ENCODE data around the gene TMEM243. TPM values are rescaled to one million over a fixed set of nuclear protein-coding genes. Genes with fewer than 3 reads are reported as not detected.

The TMEM243 gene
- total and polyA plus RNA-seq, 2 of the 13 experiments (the other 11 are each of a cell fraction or from before 2014, with no cell fraction given) = 25.1 to 31.2 TPM

DNA sequence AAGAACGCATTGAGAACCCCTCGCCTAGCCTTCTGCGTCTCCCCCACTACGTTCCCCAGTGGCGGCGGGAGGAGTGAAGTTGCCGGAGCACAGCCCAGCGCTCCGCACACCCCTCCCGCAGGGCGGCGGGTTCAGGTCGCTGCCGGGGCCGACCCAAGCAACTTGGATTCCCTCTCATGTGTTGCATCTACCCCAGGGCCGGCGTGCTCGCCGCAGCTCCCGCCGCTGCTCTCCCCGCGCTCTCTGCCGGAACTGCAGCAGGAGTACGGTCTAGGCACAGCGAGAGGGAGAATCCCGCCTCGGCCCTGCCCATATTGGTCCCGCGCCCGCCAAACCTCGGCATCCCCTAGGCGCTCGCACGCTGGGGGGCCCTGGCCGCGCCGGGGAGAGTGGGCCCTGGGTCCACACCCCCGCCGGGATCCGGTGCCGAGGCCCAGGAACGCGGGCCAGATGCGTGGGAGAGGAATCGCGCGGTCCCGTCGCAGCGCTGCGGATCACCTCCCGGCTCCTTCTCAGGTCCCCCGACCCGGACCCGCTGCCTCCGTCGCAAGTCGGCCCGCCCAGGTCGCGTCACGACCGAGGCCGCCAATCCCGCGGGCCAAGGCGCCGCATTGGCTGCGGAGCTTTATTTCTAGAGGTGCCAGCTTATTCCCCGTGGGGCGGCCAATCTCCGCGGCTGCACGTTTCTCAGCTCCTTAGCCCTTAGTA lies 648 bp upstream of the TMEM243 start (continued):
- TF ChIP-seq, protein P1, sequence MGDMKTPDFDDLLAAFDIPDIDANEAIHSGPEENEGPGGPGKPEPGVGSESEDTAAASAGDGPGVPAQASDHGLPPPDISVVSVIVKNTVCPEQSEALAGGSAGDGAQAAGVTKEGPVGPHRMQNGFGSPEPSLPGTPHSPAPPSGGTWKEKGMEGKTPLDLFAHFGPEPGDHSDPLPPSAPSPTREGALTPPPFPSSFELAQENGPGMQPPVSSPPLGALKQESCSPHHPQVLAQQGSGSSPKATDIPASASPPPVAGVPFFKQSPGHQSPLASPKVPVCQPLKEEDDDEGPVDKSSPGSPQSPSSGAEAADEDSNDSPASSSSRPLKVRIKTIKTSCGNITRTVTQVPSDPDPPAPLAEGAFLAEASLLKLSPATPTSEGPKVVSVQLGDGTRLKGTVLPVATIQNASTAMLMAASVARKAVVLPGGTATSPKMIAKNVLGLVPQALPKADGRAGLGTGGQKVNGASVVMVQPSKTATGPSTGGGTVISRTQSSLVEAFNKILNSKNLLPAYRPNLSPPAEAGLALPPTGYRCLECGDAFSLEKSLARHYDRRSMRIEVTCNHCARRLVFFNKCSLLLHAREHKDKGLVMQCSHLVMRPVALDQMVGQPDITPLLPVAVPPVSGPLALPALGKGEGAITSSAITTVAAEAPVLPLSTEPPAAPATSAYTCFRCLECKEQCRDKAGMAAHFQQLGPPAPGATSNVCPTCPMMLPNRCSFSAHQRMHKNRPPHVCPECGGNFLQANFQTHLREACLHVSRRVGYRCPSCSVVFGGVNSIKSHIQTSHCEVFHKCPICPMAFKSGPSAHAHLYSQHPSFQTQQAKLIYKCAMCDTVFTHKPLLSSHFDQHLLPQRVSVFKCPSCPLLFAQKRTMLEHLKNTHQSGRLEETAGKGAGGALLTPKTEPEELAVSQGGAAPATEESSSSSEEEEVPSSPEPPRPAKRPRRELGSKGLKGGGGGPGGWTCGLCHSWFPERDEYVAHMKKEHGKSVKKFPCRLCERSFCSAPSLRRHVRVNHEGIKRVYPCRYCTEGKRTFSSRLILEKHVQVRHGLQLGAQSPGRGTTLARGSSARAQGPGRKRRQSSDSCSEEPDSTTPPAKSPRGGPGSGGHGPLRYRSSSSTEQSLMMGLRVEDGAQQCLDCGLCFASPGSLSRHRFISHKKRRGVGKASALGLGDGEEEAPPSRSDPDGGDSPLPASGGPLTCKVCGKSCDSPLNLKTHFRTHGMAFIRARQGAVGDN (CRISPR knock-in tag; IDR thresholded peaks at IDR 0.05) = peak; percentile 82
- TF ChIP-seq GABPB1 (CRISPR knock-in tag; IDR thresholded peaks at IDR 0.05) = peak; percentile 60
- TF ChIP-seq BORCS8-MEF2B (CRISPR knock-in tag; IDR thresholded peaks at IDR 0.05) = peak; percentile 41; the same call in 1 of the 2 replicates
- 0 out of 2 replicates have a peak, but pooled peaks have one; percentile 49 for TF ChIP-seq ZNF124 (CRISPR knock-in tag; IDR thresholded peaks at IDR 0.05)
- no peak for TF ChIP-seq ZFP41 (CRISPR knock-in tag; IDR thresholded peaks at IDR 0.05; ENCODE audit: borderline replicate concordance)
- no peak for TF ChIP-seq ZNF660 (CRISPR knock-in tag; IDR thresholded peaks at IDR 0.05; ENCODE audit: borderline replicate concordance, low read depth)
- no peak for TF ChIP-seq RAD21 (CRISPR knock-in tag; IDR thresholded peaks at IDR 0.05)
- TF ChIP-seq ZSCAN29 (CRISPR knock-in tag; conservative IDR thresholded peaks at IDR 0.05) = peak; percentile 67; the same call in 1 of the 2 replicates
- TF ChIP-seq MYNN (CRISPR knock-in tag; IDR thresholded peaks at IDR 0.05; ENCODE audit: low read depth) = no peak
- TF ChIP-seq ZNF383 (CRISPR knock-in tag; IDR thresholded peaks at IDR 0.05; ENCODE audit: borderline replicate concordance) = no peak
- TF ChIP-seq NFE2L2 (IDR thresholded peaks at IDR 0.05; ENCODE audit: low read length) = no peak
- TF ChIP-seq, protein P2, sequence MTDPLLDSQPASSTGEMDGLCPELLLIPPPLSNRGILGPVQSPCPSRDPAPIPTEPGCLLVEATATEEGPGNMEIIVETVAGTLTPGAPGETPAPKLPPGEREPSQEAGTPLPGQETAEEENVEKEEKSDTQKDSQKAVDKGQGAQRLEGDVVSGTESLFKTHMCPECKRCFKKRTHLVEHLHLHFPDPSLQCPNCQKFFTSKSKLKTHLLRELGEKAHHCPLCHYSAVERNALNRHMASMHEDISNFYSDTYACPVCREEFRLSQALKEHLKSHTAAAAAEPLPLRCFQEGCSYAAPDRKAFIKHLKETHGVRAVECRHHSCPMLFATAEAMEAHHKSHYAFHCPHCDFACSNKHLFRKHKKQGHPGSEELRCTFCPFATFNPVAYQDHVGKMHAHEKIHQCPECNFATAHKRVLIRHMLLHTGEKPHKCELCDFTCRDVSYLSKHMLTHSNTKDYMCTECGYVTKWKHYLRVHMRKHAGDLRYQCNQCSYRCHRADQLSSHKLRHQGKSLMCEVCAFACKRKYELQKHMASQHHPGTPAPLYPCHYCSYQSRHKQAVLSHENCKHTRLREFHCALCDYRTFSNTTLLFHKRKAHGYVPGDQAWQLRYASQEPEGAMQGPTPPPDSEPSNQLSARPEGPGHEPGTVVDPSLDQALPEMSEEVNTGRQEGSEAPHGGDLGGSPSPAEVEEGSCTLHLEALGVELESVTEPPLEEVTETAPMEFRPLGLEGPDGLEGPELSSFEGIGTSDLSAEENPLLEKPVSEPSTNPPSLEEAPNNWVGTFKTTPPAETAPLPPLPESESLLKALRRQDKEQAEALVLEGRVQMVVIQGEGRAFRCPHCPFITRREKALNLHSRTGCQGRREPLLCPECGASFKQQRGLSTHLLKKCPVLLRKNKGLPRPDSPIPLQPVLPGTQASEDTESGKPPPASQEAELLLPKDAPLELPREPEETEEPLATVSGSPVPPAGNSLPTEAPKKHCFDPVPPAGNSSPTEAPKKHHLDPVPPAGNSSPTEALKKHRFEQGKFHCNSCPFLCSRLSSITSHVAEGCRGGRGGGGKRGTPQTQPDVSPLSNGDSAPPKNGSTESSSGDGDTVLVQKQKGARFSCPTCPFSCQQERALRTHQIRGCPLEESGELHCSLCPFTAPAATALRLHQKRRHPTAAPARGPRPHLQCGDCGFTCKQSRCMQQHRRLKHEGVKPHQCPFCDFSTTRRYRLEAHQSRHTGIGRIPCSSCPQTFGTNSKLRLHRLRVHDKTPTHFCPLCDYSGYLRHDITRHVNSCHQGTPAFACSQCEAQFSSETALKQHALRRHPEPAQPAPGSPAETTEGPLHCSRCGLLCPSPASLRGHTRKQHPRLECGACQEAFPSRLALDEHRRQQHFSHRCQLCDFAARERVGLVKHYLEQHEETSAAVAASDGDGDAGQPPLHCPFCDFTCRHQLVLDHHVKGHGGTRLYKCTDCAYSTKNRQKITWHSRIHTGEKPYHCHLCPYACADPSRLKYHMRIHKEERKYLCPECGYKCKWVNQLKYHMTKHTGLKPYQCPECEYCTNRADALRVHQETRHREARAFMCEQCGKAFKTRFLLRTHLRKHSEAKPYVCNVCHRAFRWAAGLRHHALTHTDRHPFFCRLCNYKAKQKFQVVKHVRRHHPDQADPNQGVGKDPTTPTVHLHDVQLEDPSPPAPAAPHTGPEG (CRISPR knock-in tag; IDR thresholded peaks at IDR 0.05) = no peak
- no peak for TF ChIP-seq DPF2 (CRISPR knock-in tag; IDR thresholded peaks at IDR 0.05; ENCODE audit: borderline replicate concordance, low read depth)
- peak; percentile 22; the same call in 1 of the 2 replicates for TF ChIP-seq POGK (CRISPR knock-in tag; conservative IDR thresholded peaks at IDR 0.05)
- no peak for TF ChIP-seq SOX6 (IDR thresholded peaks at IDR 0.05)
- peak; percentile 21; the same call in 1 of the 2 replicates for TF ChIP-seq SOX6 (CRISPR knock-in tag; IDR thresholded peaks at IDR 0.05)
- TF ChIP-seq ZFX (CRISPR knock-in tag; IDR thresholded peaks at IDR 0.05; ENCODE audit: low read depth) = peak; percentile 78
- peak; percentile 24; the same call in 1 of the 2 replicates for TF ChIP-seq ARID2 (CRISPR knock-in tag; IDR thresholded peaks at IDR 0.05; ENCODE audit: borderline replicate concordance)
